HEK293 (cell line): Measurements from ENCODE around the gene TAGLN.

ENCODE experiments used
- CTCF ChIA-PET: fragments of 350-600 bp; formaldehyde crosslinking; extraction: SDS; loops from one replicate; lab custom pipeline; 2021; ENCODE audit warnings: antibody characterized with exemption; lab: Yijun Ruan, JAX
- POLR2A ChIA-PET: fragments of 300-600 bp; formaldehyde crosslinking; extraction: SDS; loops from one replicate; lab custom pipeline; 2020; ENCODE audit warnings: antibody characterized with exemption, inconsistent platforms; lab: Yijun Ruan, JAX
- H3K27ac ChIP-seq: fragments of 200-500 bp; sonication (Bioruptor generic); 2 replicates; pipeline ENCODE4 v1.5.1; 2014; ENCODE audit warnings: low read depth, low read length, control low read depth, inconsistent platforms; ENCODE audit errors: extremely low read depth
- H3K36me3 ChIP-seq, 2 experiments: fragments of 200-500 bp in 1 of 2; sonication (Bioruptor generic) in 1 of 2; 1 replicate in 1 of 2; 2 replicates in 1 of 2; pipeline ENCODE4 v1.5.1; 2014 to 2017; ENCODE audit warnings: inconsistent platforms in 2 of 2, low read length in 2 of 2; ENCODE audit not compliant: control insufficient read depth in 2 of 2, insufficient read depth in 1 of 2
- H3K4me1 ChIP-seq: fragments of 200-500 bp; sonication (Bioruptor generic); 2 replicates; pipeline ENCODE4 v1.5.1; 2014; ENCODE audit warnings: mild to moderate bottlenecking, low read length, inconsistent platforms; ENCODE audit not compliant: control insufficient read depth, insufficient read depth
- H3K4me3 ChIP-seq: 2 replicates; pipeline ENCODE4 v1.5.1; 2011; ENCODE audit warnings: low read depth, mild to moderate bottlenecking, control low read depth, low read length, moderate library complexity
- H3K9me3 ChIP-seq: fragments of 200-500 bp; sonication (Bioruptor generic); 2 replicates; pipeline ENCODE4 v1.5.1; 2014; ENCODE audit warnings: low read depth, low read length, inconsistent platforms; ENCODE audit not compliant: control insufficient read depth, insufficient read depth
- BCL6B ChIP-seq: fragments of 450-650 bp; formaldehyde crosslinking; IDR thresholded peaks from 2 replicates; pipeline ENCODE4 v1.5.1; 2017; ENCODE audit warnings: missing biosample characterization, missing genetic modification characterization
- EGR2 ChIP-seq: fragments of 450-650 bp; formaldehyde crosslinking; IDR thresholded peaks from 2 replicates; pipeline ENCODE4 v1.5.1; 2016; ENCODE audit warnings: low read depth, missing biosample characterization, missing genetic modification characterization
- HIC1 ChIP-seq: fragments of 450-650 bp; formaldehyde crosslinking; IDR thresholded peaks from 2 replicates; pipeline ENCODE4 v1.5.1; 2016; ENCODE audit warnings: missing biosample characterization, missing genetic modification characterization
- IKZF3 ChIP-seq: fragments of 450-650 bp; IDR thresholded peaks from 2 replicates; pipeline ENCODE4 v1.5.0; 2018; ENCODE audit warnings: missing biosample characterization, mild to moderate bottlenecking, missing genetic modification characterization, moderate library complexity
- MYNN ChIP-seq: fragments of 450-650 bp; formaldehyde crosslinking; IDR thresholded peaks from 2 replicates; pipeline ENCODE4 v1.5.1; 2016; ENCODE audit warnings: missing biosample characterization, missing genetic modification characterization, borderline replicate concordance
- TSHZ1 ChIP-seq: fragments of 450-650 bp; formaldehyde crosslinking; IDR thresholded peaks from 2 replicates; pipeline ENCODE4 v1.5.1; 2016; ENCODE audit warnings: missing biosample characterization, missing genetic modification characterization, borderline replicate concordance
- ZBTB11 ChIP-seq: fragments of 450-650 bp; formaldehyde crosslinking; conservative IDR thresholded peaks from 2 replicates; pipeline ENCODE4 v1.5.1; 2016; ENCODE audit warnings: low read depth, missing biosample characterization, missing genetic modification characterization
- ZBTB26 ChIP-seq: fragments of 450-650 bp; formaldehyde crosslinking; optimal IDR thresholded peaks from 2 replicates; pipeline ENCODE3; 2016; ENCODE audit warnings: missing biosample characterization, mild to moderate bottlenecking, missing genetic modification characterization
- ZBTB7A ChIP-seq: fragments of 450-650 bp; formaldehyde crosslinking; IDR thresholded peaks from 2 replicates; pipeline ENCODE4 v1.5.1; 2016; ENCODE audit warnings: low read depth, missing biosample characterization, missing genetic modification characterization
- ZFHX2 ChIP-seq: fragments of 450-650 bp; formaldehyde crosslinking; conservative IDR thresholded peaks from 2 replicates; pipeline ENCODE4 v1.5.1; 2016; ENCODE audit warnings: missing biosample characterization, missing genetic modification characterization
- ZNF121 ChIP-seq: fragments of 450-650 bp; formaldehyde crosslinking; IDR thresholded peaks from 2 replicates; pipeline ENCODE4 v1.5.1; 2016; ENCODE audit warnings: missing biosample characterization, missing genetic modification characterization
- ZNF146 ChIP-seq: fragments of 450-650 bp; formaldehyde crosslinking; IDR thresholded peaks from 2 replicates; pipeline ENCODE4 v1.5.1; 2016; ENCODE audit warnings: missing biosample characterization, missing genetic modification characterization
- ZNF366 ChIP-seq: fragments of 450-650 bp; formaldehyde crosslinking; conservative IDR thresholded peaks from 2 replicates; pipeline ENCODE4 v1.5.1; 2016; ENCODE audit warnings: missing biosample characterization, missing genetic modification characterization
- ZNF792 ChIP-seq: fragments of 450-650 bp; formaldehyde crosslinking; IDR thresholded peaks from 2 replicates; pipeline ENCODE4 v1.5.1; 2016; ENCODE audit warnings: missing biosample characterization, missing genetic modification characterization
- ZSCAN16 ChIP-seq: fragments of 450-650 bp; formaldehyde crosslinking; IDR thresholded peaks from 2 replicates; pipeline ENCODE4 v1.5.1; 2016; ENCODE audit warnings: missing biosample characterization, missing genetic modification characterization

TAGLN gene

GRCh38 chr11:117176186-117176585, 23.0 kb upstream of the TAGLN start (continued):
- TF ChIP-seq TSHZ1 (tag by site-specific recombination) = no peak
- no peak for TF ChIP-seq ZBTB26
- no peak for TF ChIP-seq EGR2
- TF ChIP-seq ZBTB11 = no peak
- no peak for TF ChIP-seq BCL6B (tag by site-specific recombination)
- no peak for TF ChIP-seq ZBTB7A
- no peak for TF ChIP-seq MYNN
- TF ChIP-seq ZNF366 (tag by site-specific recombination) = no peak
- no peak for TF ChIP-seq ZSCAN16 (tag by site-specific recombination)
- no peak for TF ChIP-seq HIC1 (tag by site-specific recombination)
- TF ChIP-seq, all 188 proteins: peak for 0

- ChIA-PET POLR2A (interaction anchor here (1.3 to 2.4 kb wide), 6 partner anchors 11 to 45 kb away, joined by 5 to 28 read pairs (median 8); partner anchors contain the start of genes PAFAH1B2 and TAGLN), CTCF (interaction anchor here (0.7 to 7.1 kb wide), 3 partner anchors 14 to 50 kb away, joined by 3 to 71 read pairs (median 5); partner anchors contain the start of gene PCSK7)
- TF ChIP-seq ZNF146 (tag by site-specific recombination) (no peak), ZNF121 (no peak), ZNF792 (tag by site-specific recombination) (no peak), ZFHX2 (no peak), IKZF3 (tag by site-specific recombination) (no peak)
- Histone ChIP-seq H3K4me1 (no peaks in the 10 kb centered on the region), H3K36me3 (peaks cover 0 to 13% of the 10 kb centered on the region in 2 experiments; a peak in 1 of 3 replicates), H3K9me3 (no peaks in the 10 kb centered on the region), H3K27ac (no peak overlapping the region), H3K4me3 (no peak overlapping the region)
These were observed 21.5 kb upstream of the TAGLN start for GRCh38 chr11:117177534-117178209.
